Activated T-helper 1 cell treated with anti-CD3 and anti-CD28 coated beads, Interleukin-2, amount 50 U/mL, for 16 hours (primary cell): ENCODE data around the gene CST9.
"Not testable (repeated sequence)": the region's sequence is repeated elsewhere in the genome, so short reads cannot be mapped to it uniquely, and the experiment has no call there.

ENCODE experiments used
- DNase-seq, 2 donors: peaks; one replicate each; pipeline ENCODE4 v3.0.0-alpha.2; 2020; ENCODE audit warnings: low read depth in 1 of 2, low spot score in 1 of 2

Gene CST9

GRCh38 chr20:23624324-23624691 is 18.6 kb upstream of the CST9 start:
- no peak for DNase-seq

GRCh38 chr20:23623666-23624323 is 18.1 kb upstream of the CST9 start:
- DNase-seq = no peak

- DNase-seq = no peak
These were observed 17.2 kb upstream of the CST9 start for GRCh38 chr20:23622839-23623343.

GRCh38 chr20:23622401-23622800 is 16.7 kb upstream of the CST9 start:
- not testable (repeated sequence) for DNase-seq

- not testable (repeated sequence) for DNase-seq
These were observed 15.1 kb upstream of the CST9 start for GRCh38 chr20:23620670-23621386.

GRCh38 chr20:23614163-23614562 is 8.4 kb upstream of the CST9 start:
- no peak for DNase-seq

- no peak for DNase-seq
These were observed 8.0 kb upstream of the CST9 start for GRCh38 chr20:23613676-23614075.

- no peak for DNase-seq
These were observed 6.7 kb upstream of the CST9 start for GRCh38 chr20:23612396-23612795.

GRCh38 chr20:23609486-23610109 is 3.9 kb upstream of the CST9 start:
- DNase-seq = no peak

- DNase-seq = no peak
These were observed 2.6 kb upstream of the CST9 start for GRCh38 chr20:23608251-23608846.

GRCh38 chr20:23607497-23608245 is 2.0 kb upstream of the CST9 start:
- DNase-seq = no peak

- DNase-seq = peak; percentile 11 to 19
These were observed 934 bp upstream of the CST9 start for GRCh38 chr20:23606652-23607049.

- no peak for DNase-seq
These were observed 1.4 kb downstream of the CST9 start for GRCh38 chr20:23604306-23604705.

- no peak for DNase-seq
These were observed 2.4 kb downstream of the CST9 start for GRCh38 chr20:23603321-23603720.

GRCh38 chr20:23602699-23603098 is 3.0 kb downstream of the CST9 start:
- no peak for DNase-seq

- no peak for DNase-seq
These were observed 3.5 kb downstream of the CST9 start for GRCh38 chr20:23602241-23602640.

- DNase-seq = no peak
These were observed 4.0 kb downstream of the CST9 start for GRCh38 chr20:23601715-23602114.

GRCh38 chr20:23598481-23598880 is 7.2 kb downstream of the CST9 start:
- no peak for DNase-seq

- DNase-seq = no peak
These were observed 9.0 kb downstream of the CST9 start for GRCh38 chr20:23596579-23597250.

- no peak for DNase-seq
These were observed 9.8 kb downstream of the CST9 start for GRCh38 chr20:23595941-23596340.
